Activated naive CD4-positive, alpha-beta T cell treated with anti-CD3 and anti-CD28 coated beads, Interleukin-2, amount 10 ng/mL, durations not matched to agents 7 days and 5 days (primary cell): ENCODE measurements around the gene PBX1.

Source experiments
- CTCF ChIA-PET: fragments of 350-600 bp; sonication (Branson Sonifier 250); formaldehyde crosslinking; loops from one replicate; lab custom pipeline; 2021; ENCODE audit warnings: antibody characterized with exemption; lab: Charles Lee
- DNase-seq: peaks from one replicate; pipeline ENCODE4 v3.0.0-alpha.2; 2020
- H3K27ac Mint-ChIP-seq: one replicate; pipeline ENCODE4 v1.8.0; 2021; ENCODE audit warnings: mild to moderate bottlenecking, moderate library complexity, mixed read lengths
- H3K27me3 Mint-ChIP-seq: one replicate; pipeline ENCODE4 v1.8.0; 2021; ENCODE audit warnings: mild to moderate bottlenecking, mixed read lengths
- H3K36me3 Mint-ChIP-seq: one replicate; pipeline ENCODE4 v1.8.0; 2021; ENCODE audit warnings: mixed read lengths
- H3K4me1 Mint-ChIP-seq: one replicate; pipeline ENCODE4 v1.8.0; 2021; ENCODE audit warnings: mixed read lengths
- H3K4me3 Mint-ChIP-seq: one replicate; pipeline ENCODE4 v1.8.0; 2021; ENCODE audit warnings: mild to moderate bottlenecking, moderate library complexity, mixed read lengths
- H3K9me3 Mint-ChIP-seq: one replicate; pipeline ENCODE4 v1.8.0; 2021; ENCODE audit warnings: mixed read lengths

Gene PBX1

GRCh38 chr1:164560121-164560541 is 1.1 kb downstream of the PBX1 start:
- H3K27ac Mint-ChIP-seq = no peak overlapping the region
- H3K36me3 Mint-ChIP-seq = no peaks in the 10 kb centered on the region
- peak overlapping the region; percentile 51 for H3K4me3 Mint-ChIP-seq
- no peaks in the 10 kb centered on the region for H3K9me3 Mint-ChIP-seq
- peaks cover 8% of the 10 kb centered on the region for H3K4me1 Mint-ChIP-seq
- DNase-seq = no peak
- CTCF ChIA-PET = no interaction called here
- peaks cover 33% of the 10 kb centered on the region for H3K27me3 Mint-ChIP-seq

DNA sequence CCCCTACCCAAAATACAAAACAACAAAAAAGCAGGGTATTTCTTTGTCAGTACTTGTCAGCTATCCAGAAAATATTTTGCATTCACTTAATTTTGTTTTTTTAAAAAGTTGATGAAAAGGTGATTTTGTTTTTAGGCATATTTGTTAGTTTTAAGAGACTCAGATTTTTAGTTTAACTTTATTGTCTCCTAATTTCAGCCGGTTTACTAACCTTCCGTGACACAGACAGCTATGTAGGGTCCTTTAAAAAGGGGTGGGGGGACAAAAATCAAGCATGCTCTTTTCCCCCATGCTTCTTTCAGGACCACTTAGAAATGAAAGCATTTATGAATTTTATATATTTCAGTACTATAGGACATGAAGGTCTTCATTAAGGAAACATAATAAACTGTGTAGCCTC is 1.6 kb downstream of the PBX1 start:
- Mint-ChIP-seq H3K36me3 (no peaks in the 10 kb centered on the region), H3K4me1 (peaks cover 8% of the 10 kb centered on the region), H3K9me3 (no peaks in the 10 kb centered on the region), H3K27ac (no peak overlapping the region), H3K4me3 (no peak overlapping the region), H3K27me3 (peaks cover 33% of the 10 kb centered on the region)
- CTCF ChIA-PET = no interaction called here
- DNase-seq = no peak

DNA sequence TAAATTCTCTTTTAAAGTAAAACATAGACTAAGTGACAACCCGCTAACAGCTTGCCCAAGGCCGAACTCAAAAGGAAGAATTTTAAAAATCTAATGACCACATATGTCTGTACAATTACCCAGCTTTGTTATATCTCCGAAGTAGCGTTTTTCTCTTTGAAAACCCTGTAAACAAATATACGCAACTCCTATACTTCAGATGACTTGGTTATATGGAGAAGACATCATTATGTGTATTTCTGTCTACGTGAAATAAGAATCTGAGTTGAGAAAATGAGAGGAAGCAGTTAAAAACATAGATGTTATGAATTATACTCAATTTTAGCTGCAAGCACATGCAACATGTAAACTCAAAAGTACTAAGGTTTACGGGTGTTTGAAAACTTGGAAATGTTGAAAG is 2.0 kb downstream of the PBX1 start:
- Mint-ChIP-seq H3K27me3 (peaks cover 33% of the 10 kb centered on the region), H3K36me3 (no peaks in the 10 kb centered on the region), H3K9me3 (no peaks in the 10 kb centered on the region), H3K27ac (no peak overlapping the region), H3K4me1 (peaks cover 8% of the 10 kb centered on the region), H3K4me3 (no peak overlapping the region)
- DNase-seq = no peak
- CTCF ChIA-PET = no interaction called here

GRCh38 chr1:164561472-164561871 is 2.5 kb downstream of the PBX1 start:
- Mint-ChIP-seq H3K36me3 (no peaks in the 10 kb centered on the region), H3K27me3 (peaks cover 33% of the 10 kb centered on the region), H3K27ac (no peak overlapping the region), H3K9me3 (no peaks in the 10 kb centered on the region), H3K4me3 (no peak overlapping the region), H3K4me1 (peaks cover 8% of the 10 kb centered on the region)
- CTCF ChIA-PET = no interaction called here
- DNase-seq = no peak

DNA sequence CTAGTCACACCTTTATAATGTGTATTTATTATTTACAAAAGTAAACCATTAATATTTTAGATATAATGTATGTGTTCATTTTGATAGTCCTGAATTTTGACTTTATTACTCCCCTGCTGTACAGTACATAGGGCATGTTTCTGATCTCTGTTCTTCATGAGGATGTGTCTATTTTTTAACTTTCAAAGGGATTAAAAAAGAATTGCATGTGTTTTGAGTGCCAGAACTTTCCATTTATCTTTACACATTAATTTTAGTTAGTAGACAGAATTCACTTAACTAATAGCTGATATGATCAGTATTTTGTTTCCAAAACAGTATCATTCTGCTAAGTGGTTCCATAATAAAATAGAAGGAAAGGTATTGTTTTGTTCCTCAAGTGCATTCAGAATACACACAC is 3.1 kb downstream of the PBX1 start:
- Mint-ChIP-seq H3K27me3 (peaks cover 33% of the 10 kb centered on the region), H3K4me1 (peaks cover 8% of the 10 kb centered on the region), H3K27ac (no peak overlapping the region), H3K9me3 (no peaks in the 10 kb centered on the region), H3K36me3 (no peaks in the 10 kb centered on the region), H3K4me3 (no peak overlapping the region)
- no peak for DNase-seq
- CTCF ChIA-PET = no interaction called here

DNA sequence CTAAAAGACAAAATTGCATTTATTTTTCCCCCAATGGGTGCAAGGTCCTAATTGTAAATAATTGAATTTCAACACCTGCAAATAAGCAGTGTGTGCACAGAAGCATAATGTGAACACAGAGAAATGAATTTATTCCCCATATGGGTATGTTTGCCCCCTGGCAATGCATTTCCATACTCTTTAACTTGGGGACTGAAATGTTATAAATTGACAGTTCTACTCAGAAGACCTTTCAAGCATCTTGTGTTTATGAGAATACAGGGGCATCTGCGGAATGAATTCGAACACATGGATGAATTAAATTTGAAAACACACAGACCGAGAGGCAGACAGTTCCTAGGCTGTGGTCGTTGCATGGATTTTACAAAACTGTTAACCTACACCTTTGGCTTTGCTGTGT is 3.5 kb downstream of the PBX1 start:
- Mint-ChIP-seq H3K27ac (no peak overlapping the region), H3K9me3 (no peaks in the 10 kb centered on the region), H3K4me3 (no peak overlapping the region), H3K36me3 (no peaks in the 10 kb centered on the region), H3K4me1 (peaks cover 8% of the 10 kb centered on the region), H3K27me3 (peaks cover 33% of the 10 kb centered on the region)
- CTCF ChIA-PET = no interaction called here
- DNase-seq = no peak

- DNase-seq = no peak
- H3K36me3 Mint-ChIP-seq = no peaks in the 10 kb centered on the region
- no peak overlapping the region for H3K27ac Mint-ChIP-seq
- peaks cover 8% of the 10 kb centered on the region for H3K4me1 Mint-ChIP-seq
- H3K27me3 Mint-ChIP-seq = peaks cover 30% of the 10 kb centered on the region
- H3K4me3 Mint-ChIP-seq = no peak overlapping the region
- H3K9me3 Mint-ChIP-seq = no peaks in the 10 kb centered on the region
- CTCF ChIA-PET = no interaction called here
Observed at GRCh38 chr1:164562947-164563520, 4.0 kb downstream of the PBX1 start.

DNA sequence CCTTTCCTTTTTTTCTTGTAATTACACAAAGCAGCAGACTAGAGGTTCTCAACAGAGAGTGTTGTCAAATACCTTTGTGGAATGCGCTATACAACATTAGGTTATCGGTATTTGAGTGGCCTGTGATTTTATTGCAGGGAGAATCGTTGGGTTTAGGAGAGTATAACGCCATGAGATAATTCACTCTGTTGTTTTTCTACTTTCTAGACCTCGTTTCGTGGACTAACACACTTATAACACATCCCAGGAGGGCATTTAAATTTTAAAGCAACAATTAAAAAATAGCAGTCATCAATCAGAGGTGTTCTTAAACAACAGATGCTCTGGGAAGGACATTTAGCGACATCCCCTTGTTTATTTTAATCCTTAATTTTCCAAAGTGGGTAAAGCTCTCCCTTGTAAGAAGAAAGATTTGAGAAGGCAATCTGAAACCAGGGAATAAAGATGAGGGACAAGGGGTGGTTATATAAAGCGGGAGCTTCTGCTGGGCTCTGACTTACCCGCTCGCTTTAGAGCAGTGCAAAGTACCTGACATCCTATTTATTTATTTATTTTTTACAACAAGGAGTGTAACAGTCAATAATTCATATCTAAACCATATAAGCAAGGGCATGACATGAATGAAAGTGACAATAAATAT is 4.9 kb downstream of the PBX1 start:
- Mint-ChIP-seq H3K27ac (no peak overlapping the region), H3K9me3 (no peaks in the 10 kb centered on the region), H3K27me3 (peaks cover 27% of the 10 kb centered on the region), H3K4me1 (peaks cover 5% of the 10 kb centered on the region), H3K4me3 (no peak overlapping the region), H3K36me3 (no peaks in the 10 kb centered on the region)
- DNase-seq = no peak
- CTCF ChIA-PET = no interaction called here

DNA sequence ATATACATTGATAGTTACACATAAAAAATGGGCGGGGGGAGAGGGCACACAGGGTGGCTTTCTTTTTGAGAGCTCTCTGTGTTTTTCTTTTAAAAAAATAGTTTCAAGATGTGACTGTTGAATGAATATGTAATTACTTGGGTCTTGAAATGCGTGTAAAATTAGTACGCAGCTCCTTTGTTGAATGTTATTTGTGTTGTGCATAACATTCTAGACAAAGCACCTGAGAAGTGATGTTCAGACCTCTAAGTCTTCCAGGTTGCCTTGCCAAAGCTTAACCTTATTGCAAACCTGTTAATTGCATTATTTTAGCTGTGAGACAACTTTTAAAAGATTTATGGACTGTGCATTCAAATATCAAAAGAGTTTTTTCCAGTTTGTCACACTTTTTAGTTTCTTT is 5.4 kb downstream of the PBX1 start:
- no peak for DNase-seq
- H3K27me3 Mint-ChIP-seq = peaks cover 21% of the 10 kb centered on the region
- no peaks in the 10 kb centered on the region for H3K36me3 Mint-ChIP-seq
- H3K9me3 Mint-ChIP-seq = no peaks in the 10 kb centered on the region
- no peak overlapping the region for H3K27ac Mint-ChIP-seq
- CTCF ChIA-PET = no interaction called here
- peaks cover 5% of the 10 kb centered on the region for H3K4me1 Mint-ChIP-seq
- H3K4me3 Mint-ChIP-seq = no peak overlapping the region

GRCh38 chr1:164565357-164565756 is 6.4 kb downstream of the PBX1 start:
- H3K9me3 Mint-ChIP-seq = no peaks in the 10 kb centered on the region
- H3K27me3 Mint-ChIP-seq = peaks cover 12% of the 10 kb centered on the region
- peaks cover 1% of the 10 kb centered on the region for H3K4me1 Mint-ChIP-seq
- no peaks in the 10 kb centered on the region for H3K36me3 Mint-ChIP-seq
- no peak overlapping the region for H3K27ac Mint-ChIP-seq
- no peak overlapping the region for H3K4me3 Mint-ChIP-seq
- CTCF ChIA-PET = no interaction called here
- no peak for DNase-seq

GRCh38 chr1:164567774-164568173 is 8.8 kb downstream of the PBX1 start:
- H3K4me1 Mint-ChIP-seq = no peaks in the 10 kb centered on the region
- CTCF ChIA-PET = no interaction called here
- H3K27me3 Mint-ChIP-seq = no peaks in the 10 kb centered on the region
- H3K36me3 Mint-ChIP-seq = no peaks in the 10 kb centered on the region
- DNase-seq = no peak
- no peak overlapping the region for H3K27ac Mint-ChIP-seq
- no peak overlapping the region for H3K4me3 Mint-ChIP-seq
- H3K9me3 Mint-ChIP-seq = no peaks in the 10 kb centered on the region

DNA sequence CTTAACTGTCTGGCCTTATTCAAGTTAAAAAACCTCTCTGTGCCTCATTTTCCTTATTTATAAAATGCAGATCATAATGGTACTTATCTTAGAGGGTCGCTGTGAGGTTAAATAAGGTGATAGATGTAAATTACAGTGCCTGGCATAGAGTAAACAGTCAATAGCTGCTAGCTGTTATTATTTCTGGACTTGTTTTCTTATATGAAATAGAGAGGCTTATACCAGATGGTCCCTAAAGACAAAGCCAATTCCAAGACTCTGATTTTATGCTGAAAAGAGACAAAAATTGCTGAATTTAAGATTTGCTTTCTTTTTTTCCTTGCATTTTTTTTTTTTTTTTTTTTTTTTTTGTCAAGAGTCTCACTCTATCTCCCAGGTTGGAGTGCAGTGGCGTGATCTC is 10.3 kb downstream of the PBX1 start:
- H3K36me3 Mint-ChIP-seq = no peaks in the 10 kb centered on the region
- H3K27me3 Mint-ChIP-seq = no peaks in the 10 kb centered on the region
- H3K27ac Mint-ChIP-seq = no peak overlapping the region

DNA sequence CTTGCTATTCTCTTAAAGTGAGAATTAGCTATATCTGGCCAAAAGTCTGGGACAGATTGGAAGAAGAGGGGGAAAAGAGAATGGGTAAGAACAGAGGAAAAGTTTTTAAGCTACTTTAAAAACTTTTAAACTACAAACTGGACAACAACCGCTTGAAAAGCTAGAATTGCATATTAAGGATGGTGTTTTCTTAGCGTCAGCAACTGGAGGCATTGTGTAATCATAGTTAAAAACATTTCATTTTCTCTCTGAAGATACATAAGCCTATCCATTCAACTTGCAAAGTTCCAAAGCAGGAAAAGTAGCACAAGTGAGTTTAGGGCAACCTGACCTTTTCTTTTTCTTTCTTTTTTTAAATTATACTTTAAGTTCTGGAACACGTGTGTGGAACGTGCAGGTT is 10.9 kb downstream of the PBX1 start:
- no peak overlapping the region for H3K27ac Mint-ChIP-seq
- no peaks in the 10 kb centered on the region for H3K9me3 Mint-ChIP-seq
- H3K36me3 Mint-ChIP-seq = no peaks in the 10 kb centered on the region
- DNase-seq = no peak
- CTCF ChIA-PET = no interaction called here
- H3K4me3 Mint-ChIP-seq = no peak overlapping the region
- no peaks in the 10 kb centered on the region for H3K27me3 Mint-ChIP-seq
- H3K4me1 Mint-ChIP-seq = no peaks in the 10 kb centered on the region

More for the DNA sequence above, 10.3 kb downstream of the PBX1 start:
- DNase-seq = no peak
- no peak overlapping the region for H3K4me3 Mint-ChIP-seq
- CTCF ChIA-PET = no interaction called here
- H3K4me1 Mint-ChIP-seq = no peaks in the 10 kb centered on the region
- H3K9me3 Mint-ChIP-seq = no peaks in the 10 kb centered on the region

DNA sequence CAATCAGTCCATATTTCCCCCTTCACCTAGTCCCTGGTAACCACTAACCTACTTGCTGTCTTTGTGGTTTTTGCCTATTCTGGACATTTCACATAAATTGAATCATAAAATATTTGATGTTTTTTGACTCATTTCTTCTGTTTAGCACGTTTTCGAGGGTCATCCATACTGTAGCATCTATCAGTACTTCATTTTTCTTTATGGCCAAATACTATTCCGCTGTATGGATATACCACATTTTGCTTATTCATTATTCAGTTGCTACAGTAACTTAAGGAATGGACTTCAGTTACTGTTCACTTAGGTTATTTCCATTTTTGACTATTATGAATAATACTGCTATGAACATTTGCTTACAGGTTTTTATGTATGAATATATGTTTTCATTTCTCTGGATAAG is 12.3 kb downstream of the PBX1 start:
- no peaks in the 10 kb centered on the region for H3K36me3 Mint-ChIP-seq

GRCh38 chr1:164575356-164575886 is 16.4 kb downstream of the PBX1 start:
- Mint-ChIP-seq H3K4me3 (no peak overlapping the region), H3K9me3 (no peaks in the 10 kb centered on the region), H3K27ac (no peak overlapping the region), H3K4me1 (no peaks in the 10 kb centered on the region), H3K36me3 (no peaks in the 10 kb centered on the region), H3K27me3 (no peaks in the 10 kb centered on the region)
- no peak for DNase-seq
- CTCF ChIA-PET = no interaction called here

More for the DNA sequence above, 12.3 kb downstream of the PBX1 start:
- Mint-ChIP-seq H3K4me3 (no peak overlapping the region), H3K27ac (no peak overlapping the region), H3K9me3 (no peaks in the 10 kb centered on the region), H3K4me1 (no peaks in the 10 kb centered on the region), H3K27me3 (no peaks in the 10 kb centered on the region)
- no peak for DNase-seq
- CTCF ChIA-PET = no interaction called here
